H1 (cell line): ENCODE data around the gene RAD54L.

Experiments
- EZH2 ChIP-seq: fragments of 200-600 bp; sonication (generic); IDR thresholded peaks from 2 replicates; pipeline ENCODE4 v1.7.1; 2012; ENCODE audit warnings: low read depth, mild to moderate bottlenecking, moderate library complexity, low read length, inconsistent platforms; ENCODE audit not compliant: severe bottlenecking
- RAD21 ChIP-seq, 2 experiments: IDR thresholded peaks in 1 of 2; conservative IDR thresholded peaks in 1 of 2; 2 replicates each; pipeline ENCODE4 v1.6.1; 2011; ENCODE audit warnings: low read depth in 2 of 2, low read length in 2 of 2, improper control_type of control experiment in 1 of 2, inconsistent platforms in 1 of 2, mild to moderate bottlenecking in 1 of 2, moderate library complexity in 1 of 2
- TBP ChIP-seq: IDR thresholded peaks from 2 replicates; pipeline ENCODE4 v1.6.1; 2011; ENCODE audit warnings: low read depth, low read length, improper control_type of control experiment
- TF ChIP-seq, protein P1 (sequence below), 3 experiments: IDR thresholded peaks; 1 replicate in 2 of 3; 2 replicates in 1 of 3; pipeline versions ENCODE4 v1.5.1 to v1.6.1; 2011; ENCODE audit warnings: low read length in 3 of 3, mild to moderate bottlenecking in 3 of 3, inconsistent platforms in 2 of 3, low read depth in 1 of 3, moderate library complexity in 1 of 3; ENCODE audit not compliant: insufficient read depth in 1 of 3; ENCODE audit errors: control extremely low read depth in 1 of 3
- TF ChIP-seq, protein P2 (sequence below): IDR thresholded peaks from 2 replicates; pipeline ENCODE4 v1.6.1; 2012; ENCODE audit warnings: inconsistent platforms

DNA sequence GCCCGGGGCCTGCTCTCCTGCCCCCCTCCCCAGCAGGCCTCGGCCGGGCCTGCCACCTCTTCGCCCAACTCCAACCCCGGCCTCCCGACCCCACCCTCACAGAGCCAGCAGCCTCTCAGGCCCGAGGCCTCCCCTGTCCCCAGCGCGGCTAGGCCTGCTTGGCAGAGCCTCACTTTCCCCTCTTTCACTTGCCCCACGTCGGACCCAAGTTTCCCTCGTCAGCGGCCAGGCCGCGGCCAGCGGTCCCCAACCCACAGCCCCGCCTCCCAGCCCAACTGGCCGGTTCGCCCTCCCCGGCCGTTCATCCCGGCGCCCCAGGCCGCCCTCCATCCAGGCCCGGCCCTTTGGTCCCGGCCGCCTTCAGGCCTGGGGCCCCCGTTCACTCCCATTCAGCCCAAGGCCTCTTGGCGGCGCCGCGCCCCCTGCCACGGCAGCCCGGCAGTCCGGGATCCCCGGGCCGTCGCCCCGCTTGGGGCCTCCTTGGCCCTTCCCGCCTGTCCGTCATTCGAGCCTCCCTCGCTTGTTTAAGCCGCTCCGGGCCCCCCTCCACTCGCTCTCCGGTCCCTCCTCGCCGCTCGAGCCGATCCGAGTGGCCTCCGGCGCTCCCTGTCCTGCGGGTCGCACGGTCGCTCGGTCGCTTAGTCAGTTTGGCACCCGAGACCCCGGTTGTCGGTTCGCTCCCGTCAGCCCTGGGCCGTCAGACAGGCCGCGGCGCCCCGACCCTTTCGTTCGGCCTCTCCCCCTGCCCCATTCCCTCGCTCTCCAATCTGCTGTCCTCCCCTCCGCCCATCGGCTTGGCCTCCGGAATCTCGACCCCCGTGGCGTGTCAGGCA is 54.5 kb downstream of the RAD54L start:
- TF ChIP-seq, protein P1, sequence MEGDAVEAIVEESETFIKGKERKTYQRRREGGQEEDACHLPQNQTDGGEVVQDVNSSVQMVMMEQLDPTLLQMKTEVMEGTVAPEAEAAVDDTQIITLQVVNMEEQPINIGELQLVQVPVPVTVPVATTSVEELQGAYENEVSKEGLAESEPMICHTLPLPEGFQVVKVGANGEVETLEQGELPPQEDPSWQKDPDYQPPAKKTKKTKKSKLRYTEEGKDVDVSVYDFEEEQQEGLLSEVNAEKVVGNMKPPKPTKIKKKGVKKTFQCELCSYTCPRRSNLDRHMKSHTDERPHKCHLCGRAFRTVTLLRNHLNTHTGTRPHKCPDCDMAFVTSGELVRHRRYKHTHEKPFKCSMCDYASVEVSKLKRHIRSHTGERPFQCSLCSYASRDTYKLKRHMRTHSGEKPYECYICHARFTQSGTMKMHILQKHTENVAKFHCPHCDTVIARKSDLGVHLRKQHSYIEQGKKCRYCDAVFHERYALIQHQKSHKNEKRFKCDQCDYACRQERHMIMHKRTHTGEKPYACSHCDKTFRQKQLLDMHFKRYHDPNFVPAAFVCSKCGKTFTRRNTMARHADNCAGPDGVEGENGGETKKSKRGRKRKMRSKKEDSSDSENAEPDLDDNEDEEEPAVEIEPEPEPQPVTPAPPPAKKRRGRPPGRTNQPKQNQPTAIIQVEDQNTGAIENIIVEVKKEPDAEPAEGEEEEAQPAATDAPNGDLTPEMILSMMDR (IDR thresholded peaks at IDR 0.05; ENCODE audit: control extremely low read depth in 1 of 3, insufficient read depth in 1 of 3, low read depth in 1 of 3, low read length in 3 of 3), result peak in 2 of 3 experiments; percentile 11 to 28; a peak in 3 of 4 replicates
- peak; percentile 1 to 44; a peak in 3 of 4 replicates for TF ChIP-seq RAD21 (IDR thresholded peaks at IDR 0.05 in 1 of 2, conservative IDR thresholded peaks at IDR 0.05 in 1 of 2; ENCODE audit: low read depth in 2 of 2, low read length in 2 of 2)
- TF ChIP-seq TBP, result no peak
- TF ChIP-seq EZH2, result no peak
- TF ChIP-seq, protein P2, sequence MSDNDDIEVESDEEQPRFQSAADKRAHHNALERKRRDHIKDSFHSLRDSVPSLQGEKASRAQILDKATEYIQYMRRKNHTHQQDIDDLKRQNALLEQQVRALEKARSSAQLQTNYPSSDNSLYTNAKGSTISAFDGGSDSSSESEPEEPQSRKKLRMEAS, result no peak
